Stimulated activated CD4-positive, alpha-beta T cell treated with anti-CD3 and anti-CD28 coated beads, Interleukin-12 subunit alpha, Interleukin-12 subunit beta, amount 100 ng/mL, for 4 hours (primary cell): ENCODE results near the gene ARL11.

Experiments used
- DNase-seq: peaks from one replicate; pipeline ENCODE4 v3.0.0-alpha.2; 2020

ARL11 gene

DNA sequence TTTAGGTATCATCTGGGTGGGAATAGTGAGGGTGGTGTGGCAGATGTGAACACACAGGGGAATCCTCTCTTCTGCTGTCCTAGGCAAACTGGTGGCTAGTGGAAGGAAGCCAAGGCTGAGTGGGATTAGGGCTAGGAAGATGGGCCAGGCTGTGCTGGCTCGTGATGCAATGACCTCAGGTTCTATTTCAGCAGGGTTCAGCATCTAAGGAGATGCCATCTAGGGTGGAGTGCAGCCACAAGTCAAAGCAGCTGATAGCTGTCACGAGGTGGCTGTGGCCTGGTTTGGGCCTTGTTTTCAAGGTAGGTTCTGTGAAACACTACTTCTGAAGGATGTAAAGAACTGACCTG lies 21.6 kb downstream of the ARL11 start:
- DNase-seq: no peak

DNA sequence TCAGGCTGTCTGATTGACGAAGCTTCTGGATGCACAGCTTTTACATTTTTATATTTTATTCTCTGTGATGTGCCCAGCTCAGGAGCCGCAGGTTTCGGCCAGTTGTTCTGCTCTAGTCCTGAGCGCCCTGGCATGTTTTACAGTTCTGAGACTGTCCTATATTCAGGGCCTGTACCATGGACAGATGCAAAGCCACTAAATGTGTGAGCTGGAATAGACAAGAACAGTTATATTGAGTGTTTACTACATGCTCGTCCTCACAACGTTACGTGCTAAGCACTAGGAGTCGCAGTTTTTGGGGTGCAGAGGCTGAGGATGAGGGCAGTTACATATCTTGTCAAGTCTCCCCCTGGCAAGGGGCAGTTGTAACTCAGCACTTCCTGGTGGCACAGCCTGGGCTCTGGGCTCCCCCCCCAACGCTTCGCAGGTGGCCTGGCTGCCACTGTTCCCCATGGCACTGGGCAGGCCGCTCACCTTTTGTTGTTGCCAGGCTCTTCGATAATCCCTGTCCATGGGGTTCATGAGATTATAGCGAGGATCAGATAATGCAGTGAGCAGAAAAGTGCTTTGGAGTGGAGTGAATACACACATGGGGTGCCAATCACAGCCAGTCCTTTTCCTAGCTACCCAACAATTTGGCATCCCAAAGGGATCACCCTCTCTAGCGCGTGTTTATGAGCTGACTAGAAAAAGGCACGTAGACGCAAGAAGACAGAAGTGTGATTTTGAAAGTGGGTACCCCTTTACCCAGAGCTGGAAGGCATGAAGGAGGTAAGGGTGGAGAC lies 23.5 kb downstream of the ARL11 start:
- no peak for DNase-seq

DNA sequence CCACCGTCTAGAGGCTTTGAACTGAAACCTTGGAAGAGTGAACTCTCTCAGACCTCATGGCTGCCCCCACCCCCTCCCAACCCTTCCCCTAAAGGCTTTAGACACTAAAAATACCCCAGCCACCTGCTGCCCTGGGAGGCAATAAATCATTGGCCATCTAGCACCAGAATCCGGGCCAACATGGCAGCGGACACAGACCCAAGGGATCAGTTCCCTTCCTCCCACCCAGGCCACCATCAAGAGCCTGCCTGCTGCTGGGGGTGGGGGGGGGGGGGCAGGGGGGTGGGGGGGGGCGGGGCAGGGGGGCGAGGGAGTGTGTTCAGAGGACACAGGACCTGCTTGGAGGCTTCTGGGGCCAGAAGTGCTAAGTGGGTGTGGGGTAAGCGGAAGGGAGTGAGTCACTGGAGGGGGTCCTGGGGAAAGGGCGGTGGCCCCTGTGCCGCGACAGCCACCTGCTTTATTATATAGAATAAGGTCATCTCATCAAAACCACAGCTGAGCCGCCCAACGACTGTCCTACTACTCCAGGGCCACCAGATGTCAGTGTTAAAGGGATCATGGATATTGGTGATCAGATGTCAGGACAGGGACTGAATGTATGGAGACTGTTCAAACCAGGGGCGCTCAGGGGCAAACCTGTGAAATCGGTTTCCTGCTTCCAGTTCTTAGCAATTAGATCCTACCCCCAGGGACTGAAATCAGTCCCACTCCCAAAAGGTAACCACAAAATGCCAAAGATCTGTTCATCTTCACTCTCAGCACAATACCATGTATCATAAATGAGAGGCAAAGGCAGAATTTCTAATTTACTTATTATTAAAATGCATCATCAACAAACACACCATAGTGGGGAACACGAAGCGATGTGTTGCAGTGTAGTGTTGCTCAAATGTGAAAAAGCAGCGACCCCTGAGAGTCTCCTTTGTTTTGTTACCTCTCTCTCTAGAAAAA lies 24.3 kb downstream of the ARL11 start:
- DNase-seq: no peak

DNA sequence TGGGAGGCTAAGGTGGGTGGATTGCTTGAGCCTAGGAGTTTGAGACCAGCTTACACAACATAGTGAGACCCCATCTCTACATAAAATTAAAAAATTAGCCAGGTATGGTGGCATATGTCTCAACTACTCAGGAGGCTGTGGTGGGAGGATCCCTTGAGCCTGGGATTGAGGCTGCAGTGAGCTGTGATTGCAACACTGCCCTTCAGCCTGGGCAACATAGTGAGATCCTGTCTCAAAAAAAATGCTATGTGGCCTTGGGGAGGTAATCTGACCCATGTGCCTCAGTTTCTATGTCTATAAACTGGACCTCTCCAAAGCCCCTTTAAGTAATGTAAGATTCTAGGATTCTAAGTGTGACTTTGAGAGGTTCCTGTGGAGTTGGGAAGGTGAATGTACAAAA lies 25.2 kb downstream of the ARL11 start:
- no peak for DNase-seq

GRCh38 chr13:49654011-49654410 lies 25.7 kb downstream of the ARL11 start:
- DNase-seq: no peak

GRCh38 chr13:49655906-49656305 lies 27.6 kb downstream of the ARL11 start:
- no peak for DNase-seq

- DNase-seq: no peak
These were observed 28.9 kb downstream of the ARL11 start for GRCh38 chr13:49657241-49657641.

DNA sequence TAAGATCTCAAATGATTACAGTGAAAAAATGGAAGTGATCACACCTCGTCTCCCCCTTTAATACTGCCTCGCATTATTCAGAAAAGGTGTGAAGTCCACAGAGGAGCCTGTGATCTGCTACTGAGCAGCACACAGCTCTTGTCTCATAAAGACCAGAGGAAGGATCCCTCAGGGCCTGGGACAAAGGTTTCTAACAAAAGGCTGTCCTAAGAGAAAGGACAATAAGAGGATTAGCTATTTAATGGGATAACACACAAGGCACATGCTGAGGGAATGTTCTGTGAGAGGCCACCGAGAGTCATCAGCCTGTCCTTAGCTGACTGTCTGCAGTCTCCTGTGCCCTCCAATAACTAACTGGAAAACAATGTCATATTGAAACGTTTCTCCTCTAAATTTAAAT lies 36.3 kb downstream of the ARL11 start:
- no peak for DNase-seq

- no peak for DNase-seq
These were observed 39.5 kb downstream of the ARL11 start for GRCh38 chr13:49667773-49668172.

- no peak for DNase-seq
These were observed 41.5 kb downstream of the ARL11 start for GRCh38 chr13:49669735-49670309.

GRCh38 chr13:49670828-49671227 lies 42.5 kb downstream of the ARL11 start:
- no peak for DNase-seq

DNA sequence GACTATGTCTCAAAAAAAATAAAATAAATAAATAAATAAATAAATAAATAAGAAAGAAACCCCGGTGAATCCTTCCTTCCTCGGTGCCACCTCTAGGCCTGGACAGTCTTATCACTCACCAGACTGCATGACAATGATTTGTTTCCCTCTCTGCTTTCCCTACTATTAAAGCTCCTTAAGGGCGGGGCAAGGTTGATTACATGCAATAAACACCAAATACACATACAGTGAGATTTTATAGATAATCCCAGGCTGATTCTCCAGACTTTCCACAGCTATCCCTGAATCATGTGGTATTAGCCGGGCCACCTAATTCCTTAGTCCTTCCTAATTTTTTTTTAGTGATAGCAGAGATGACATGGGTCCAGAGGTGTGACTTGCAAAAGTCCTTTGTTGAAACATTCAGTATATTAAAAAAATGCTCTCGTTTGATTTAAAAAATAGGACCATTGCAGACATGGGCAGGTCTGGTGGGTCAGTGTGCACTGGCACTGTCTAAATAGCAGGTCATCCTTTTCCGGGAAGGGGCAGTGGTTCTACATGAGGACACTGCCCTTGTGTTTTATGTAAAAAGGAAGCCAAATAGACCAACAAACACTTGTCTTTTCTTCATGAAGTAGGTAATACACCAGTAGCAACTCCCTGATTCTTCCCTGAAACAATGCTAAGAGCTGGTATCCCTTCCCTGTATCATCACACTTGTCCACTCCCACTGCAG lies 48.4 kb downstream of the ARL11 start:
- DNase-seq: no peak

DNA sequence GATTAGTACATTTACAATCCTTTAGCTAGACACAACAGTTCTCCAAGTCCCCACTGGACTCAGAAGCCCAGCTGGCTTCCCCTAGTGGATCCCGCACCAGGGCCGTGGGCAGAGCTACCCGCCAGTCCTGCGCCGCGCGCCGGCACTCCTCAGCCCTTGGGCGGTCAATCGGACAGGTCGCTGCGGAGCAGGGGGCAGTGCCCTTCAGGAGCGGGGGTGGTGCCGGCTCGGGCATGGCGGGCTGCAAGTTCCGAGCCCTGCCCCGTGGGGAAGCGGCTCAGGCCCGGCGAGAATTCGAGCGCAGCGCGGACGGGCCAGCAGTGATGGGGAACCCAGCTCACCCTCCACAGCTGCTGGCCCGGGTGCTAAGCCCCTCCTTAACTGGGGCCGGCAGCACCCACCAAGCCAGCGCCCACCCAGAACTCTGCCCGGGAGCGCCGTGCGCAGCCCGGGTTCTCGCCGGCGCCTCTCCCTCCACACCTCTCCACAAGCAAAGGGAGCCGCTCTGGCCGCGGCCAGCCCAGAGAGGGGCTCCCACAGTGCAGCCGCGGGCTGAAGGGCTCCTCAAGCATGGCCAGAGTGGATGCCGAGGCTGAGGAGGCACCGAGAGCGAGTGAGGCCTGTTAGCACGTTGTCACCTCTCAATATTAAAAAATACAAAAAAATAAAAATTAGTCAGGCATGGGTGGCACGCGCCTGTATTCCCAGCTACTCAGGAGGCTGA lies 50.0 kb downstream of the ARL11 start:
- no peak for DNase-seq

DNA sequence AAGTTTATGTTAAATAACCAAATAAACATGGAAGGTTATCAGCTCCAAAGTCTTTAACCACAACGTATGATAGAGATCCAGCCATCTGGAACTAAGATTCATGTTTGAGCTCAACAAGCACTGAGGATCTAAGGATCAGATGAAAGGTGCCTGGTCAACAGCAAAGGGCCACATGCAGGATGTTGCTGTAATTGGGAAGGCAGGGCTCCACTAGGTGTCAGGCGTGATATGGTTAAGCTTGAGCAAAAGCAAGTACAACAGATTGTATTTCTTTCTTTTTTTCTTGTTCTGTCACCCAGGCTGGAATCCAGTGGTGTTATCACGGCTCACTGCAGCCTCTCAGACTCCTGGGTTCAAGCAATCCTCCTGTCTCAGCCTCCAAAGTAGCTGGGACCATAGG lies 50.9 kb downstream of the ARL11 start:
- DNase-seq: no peak

- DNase-seq: no peak
These were observed 53.6 kb downstream of the ARL11 start for GRCh38 chr13:49681842-49682435.
